Cerebellar nuclear complex (tissue), 1 donor: ENCODE data around the gene PPP1R8.

Source experiments
- DNase-seq, 2 experiments: peaks; one replicate each; lab custom pipeline; 2025; lab: John Stamatoyannopoulos, UW

The PPP1R8 gene

DNA sequence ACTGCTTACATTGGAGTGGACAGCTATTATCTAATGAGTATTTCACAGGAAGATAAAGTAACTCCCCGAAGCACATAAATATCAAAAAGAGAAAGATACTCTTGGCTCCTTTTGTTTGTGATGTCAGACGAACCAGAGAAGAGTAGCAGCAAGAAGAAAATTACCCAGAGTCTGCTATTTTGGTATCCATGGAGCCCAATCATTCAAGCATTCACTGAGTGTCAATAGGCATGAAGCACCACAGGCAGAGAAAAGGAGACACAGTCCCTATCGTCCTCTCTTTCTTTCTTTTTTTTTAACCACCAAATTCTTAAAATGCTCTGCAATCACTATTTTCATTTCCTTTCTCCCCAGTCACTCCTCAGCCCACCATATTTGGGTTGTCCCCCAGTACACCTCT, 63.9 kb downstream of the PPP1R8 start:
- DNase-seq: no peak
